HepG2 (cell line): ENCODE results near the gene WNT7B. TPM values are rescaled to one million over a fixed set of nuclear protein-coding genes. Genes with fewer than 3 reads are reported as not detected.

Experiments used
- ARID5B ChIP-seq: IDR thresholded peaks from 2 replicates; pipeline ENCODE4 v1.4.0; 2020; ENCODE audit warnings: mild to moderate bottlenecking, missing genetic modification reagents
- ATF3 ChIP-seq: sonication (generic); formaldehyde crosslinking; IDR thresholded peaks from 2 replicates; pipeline ENCODE4 v1.4.0; 2020; ENCODE audit warnings: missing genetic modification reagents
- CREB3 ChIP-seq: sonication (generic); formaldehyde crosslinking; IDR thresholded peaks from 2 replicates; pipeline ENCODE4 v1.5.0; 2020; ENCODE audit warnings: missing genetic modification reagents
- ELF3 ChIP-seq: IDR thresholded peaks from 2 replicates; pipeline ENCODE4 v1.6.1; 2016; ENCODE audit warnings: missing genetic modification reagents, missing compliant biosample characterization
- ERF ChIP-seq: IDR thresholded peaks from 2 replicates; pipeline ENCODE4 v1.6.1; 2018; ENCODE audit warnings: missing biosample characterization, missing genetic modification reagents
- FOXO1 ChIP-seq: sonication (generic); formaldehyde crosslinking; IDR thresholded peaks from 2 replicates; pipeline ENCODE4 v1.4.0; 2020; ENCODE audit warnings: missing genetic modification reagents
- FOXP4 ChIP-seq: sonication (generic); formaldehyde crosslinking; IDR thresholded peaks from 2 replicates; pipeline ENCODE4 v1.4.0; 2020; ENCODE audit warnings: missing genetic modification reagents
- HNRNPUL1 ChIP-seq: fragments of 200-400 bp; formaldehyde crosslinking; IDR thresholded peaks from 2 replicates; pipeline ENCODE4 v1.6.1; 2017; ENCODE audit warnings: low read depth, mild to moderate bottlenecking, low read length, moderate library complexity
- PHF21A ChIP-seq: sonication (generic); formaldehyde crosslinking; IDR thresholded peaks from 2 replicates; pipeline ENCODE4 v1.5.0; 2020; ENCODE audit warnings: mild to moderate bottlenecking, missing genetic modification reagents
- POLR2AphosphoS5 ChIP-seq: IDR thresholded peaks from 2 replicates; pipeline ENCODE4 v1.6.1; 2012; ENCODE audit warnings: low read depth, low read length
- PRPF4 ChIP-seq: fragments of 200-400 bp; formaldehyde crosslinking; IDR thresholded peaks from 2 replicates; pipeline ENCODE4 v1.6.1; 2016; ENCODE audit warnings: low read length, low read depth; ENCODE audit not compliant: poor library complexity, severe bottlenecking
- SOX6 ChIP-seq, 2 experiments: fragments of 450-650 bp in 1 of 2; sonication (generic) in 1 of 2; formaldehyde crosslinking in 1 of 2; IDR thresholded peaks; 2 replicates each; pipeline versions ENCODE4 v1.4.0 to v1.6.1; 2017 to 2020; ENCODE audit warnings: antibody characterized with exemption in 1 of 2, mild to moderate bottlenecking in 1 of 2, missing genetic modification reagents in 1 of 2
- SP5 ChIP-seq: IDR thresholded peaks from 2 replicates; pipeline ENCODE4 v1.6.1; 2016; ENCODE audit warnings: low read depth, borderline replicate concordance
- SRY ChIP-seq: sonication (generic); formaldehyde crosslinking; IDR thresholded peaks from 2 replicates; pipeline ENCODE4 v1.8.0; 2022; ENCODE audit warnings: mild to moderate bottlenecking, missing genetic modification reagents
- TRAFD1 ChIP-seq: sonication (generic); formaldehyde crosslinking; IDR thresholded peaks from 2 replicates; pipeline ENCODE4 v1.5.1; 2020; ENCODE audit warnings: missing genetic modification reagents, mild to moderate bottlenecking, borderline replicate concordance
- ZNF12 ChIP-seq: sonication (generic); formaldehyde crosslinking; IDR thresholded peaks from 2 replicates; pipeline ENCODE4 v1.5.0; 2020; ENCODE audit warnings: missing genetic modification reagents
- ZNF17 ChIP-seq: sonication (generic); formaldehyde crosslinking; IDR thresholded peaks from 2 replicates; pipeline ENCODE4 v1.5.0; 2020; ENCODE audit warnings: mild to moderate bottlenecking, missing genetic modification reagents
- ZNF567 ChIP-seq: sonication (generic); formaldehyde crosslinking; IDR thresholded peaks from 2 replicates; pipeline ENCODE4 v1.8.1; 2023; ENCODE audit warnings: mild to moderate bottlenecking, missing genetic modification reagents, borderline replicate concordance
- ZNF761 ChIP-seq: sonication (generic); formaldehyde crosslinking; conservative IDR thresholded peaks from 2 replicates; pipeline ENCODE4 v1.4.0; 2020; ENCODE audit warnings: mild to moderate bottlenecking, missing genetic modification reagents
- ZSCAN20 ChIP-seq: sonication (generic); formaldehyde crosslinking; IDR thresholded peaks from 2 replicates; pipeline ENCODE4 v1.4.0; 2020; ENCODE audit warnings: missing genetic modification reagents, mild to moderate bottlenecking, borderline replicate concordance
- polyA plus RNA-seq, 8 experiments: library from polyadenylated mRNA; depleted of rRNA in 3 of 8; stranded (reverse) in 7 of 8; unstranded in 1 of 8; fragments of >200 nt; fragmentation: Illumina TruSeq in 4 of 8; extraction: Trizol in 4 of 8; gene quantifications; 2 replicates each; pipeline versions ENCODE4 v1.2.1 to v1.2.3, GENCODE V29; 2011 to 2016; ENCODE audit warnings: low read depth in 4 of 8, missing spikeins in 1 of 8, mixed read lengths in 1 of 8; ENCODE audit not compliant: insufficient read depth in 1 of 8
- total RNA-seq, 5 experiments: library from RNA; depleted of rRNA; stranded (reverse); fragments of >200 nt; fragmentation: Illumina TruSeq; extraction: Trizol; gene quantifications; 2 replicates each; pipeline ENCODE4 v1.2.3, GENCODE V29; 2016; ENCODE audit warnings: low read depth in 1 of 5

Gene WNT7B
- total and polyA plus RNA-seq, 2 of the 13 experiments (the other 11 are each of a cell fraction or from before 2014, with no cell fraction given), result 0.09 TPM; not detected in 1

- peak; percentile 54; the same call in 1 of the 2 replicates for TF ChIP-seq ARID5B (CRISPR knock-in tag)
- TF ChIP-seq SOX6 (IDR thresholded peaks at IDR 0.05), result no peak
- peak; percentile 44 for TF ChIP-seq SOX6 (CRISPR knock-in tag; IDR thresholded peaks at IDR 0.05)
- peak; percentile 66 for TF ChIP-seq ELF3 (CRISPR knock-in tag)
- TF ChIP-seq ZSCAN20, result peak; percentile 32; the same call in 1 of the 2 replicates
- no peak for TF ChIP-seq FOXO1 (CRISPR knock-in tag)
- TF ChIP-seq ZNF567 (CRISPR knock-in tag), result peak; percentile 54; the same call in 1 of the 2 replicates
- TF ChIP-seq SP5 (CRISPR knock-in tag), result peak; percentile 62; the same call in 1 of the 2 replicates
- no peak for TF ChIP-seq TRAFD1 (CRISPR knock-in tag)
- peak; percentile 58; the same call in 1 of the 2 replicates for TF ChIP-seq FOXP4 (CRISPR knock-in tag)
- no peak for TF ChIP-seq CREB3
- no peak for TF ChIP-seq ZNF761
- peak; percentile 82 for TF ChIP-seq ERF (CRISPR knock-in tag)
- TF ChIP-seq ATF3 (CRISPR knock-in tag), result peak; percentile 91
- TF ChIP-seq ZNF17 (CRISPR knock-in tag), result no peak
- peak; percentile 50 for TF ChIP-seq POLR2AphosphoS5
- no peak for TF ChIP-seq PRPF4
- no peak for TF ChIP-seq HNRNPUL1
- peak; percentile 47 for TF ChIP-seq ZNF12 (CRISPR knock-in tag)
- TF ChIP-seq PHF21A (CRISPR knock-in tag), result peak; percentile 93
- TF ChIP-seq SRY (CRISPR knock-in tag), result no peak
Observed at GRCh38 chr22:46013460-46014416, 36.8 kb upstream of the WNT7B start (continued).
